ENCODE measurements around the gene FARSB.
A peak's percentile ranks its signal among the peaks of the same experiment; 100 is the strongest.

The FARSB gene

GRCh38 chr2:222663479-222663878, 7.6 kb upstream of the FARSB start:
- Histone ChIP-seq H3K4me1 (ENCODE audit: low read depth, poor library complexity, severe bottlenecking) (no peaks in the 10 kb centered on the region), H4K20me1 (ENCODE audit: insufficient read depth) (no peaks in the 10 kb centered on the region), H3K36me3 (ENCODE audit: insufficient read depth) (no peaks in the 10 kb centered on the region), H2AFZ (ENCODE audit: low read depth) (no peak overlapping the region), H3K4me3 (IDR thresholded peaks at IDR 0.05; ENCODE audit: insufficient read depth, low read depth, low read length) (no peak overlapping the region), H3K9ac (no peak overlapping the region), H3K27me3 (ENCODE audit: insufficient read depth, low read depth) (no peaks in the 10 kb centered on the region), H3K79me2 (ENCODE audit: insufficient read depth, low read depth) (no peaks in the 10 kb centered on the region), H3K27ac (no peak overlapping the region), H3K4me2 (no peak overlapping the region)
- no peak for TF ChIP-seq CTCF (conservative IDR thresholded peaks at IDR 0.05; ENCODE audit: low read depth, low read length)

- Histone ChIP-seq H3K27me3 (ENCODE audit: insufficient read depth, low read depth) (no peaks in the 10 kb centered on the region), H3K4me1 (ENCODE audit: low read depth, poor library complexity, severe bottlenecking) (peaks cover 35% of the 10 kb centered on the region), H3K36me3 (ENCODE audit: insufficient read depth) (no peaks in the 10 kb centered on the region), H3K9ac (peak overlapping the region; percentile 82), H3K79me2 (ENCODE audit: insufficient read depth, low read depth) (peaks cover 42% of the 10 kb centered on the region), H3K4me3 (IDR thresholded peaks at IDR 0.05; ENCODE audit: insufficient read depth, low read depth, low read length) (no peak overlapping the region), H2AFZ (ENCODE audit: low read depth) (peak overlapping the region; percentile 64), H3K27ac (peak overlapping the region; percentile 93), H4K20me1 (ENCODE audit: insufficient read depth) (no peaks in the 10 kb centered on the region), H3K4me2 (peak overlapping the region; percentile 91)
- no peak for TF ChIP-seq CTCF (conservative IDR thresholded peaks at IDR 0.05; ENCODE audit: low read depth, low read length)
Observed at GRCh38 chr2:222656526-222657446, 894 bp upstream of the FARSB start.

GRCh38 chr2:222653280-222653679, 2.6 kb downstream of the FARSB start:
- Histone ChIP-seq H4K20me1 (ENCODE audit: insufficient read depth) (peaks cover 4% of the 10 kb centered on the region), H3K4me2 (peak overlapping the region; percentile 91), H3K27ac (peak overlapping the region; percentile 93), H3K36me3 (ENCODE audit: insufficient read depth) (0 out of 2 replicates have a peak, but pooled peaks cover under 1% of the 10 kb centered on the region), H3K9ac (peak overlapping the region; percentile 82; the same call in 1 of the 2 replicates), H3K4me1 (ENCODE audit: low read depth, poor library complexity, severe bottlenecking) (peaks cover 70% of the 10 kb centered on the region), H2AFZ (ENCODE audit: low read depth) (0 out of 2 replicates have a peak overlapping the region, but pooled peaks have one; percentile 7), H3K4me3 (IDR thresholded peaks at IDR 0.05; ENCODE audit: insufficient read depth, low read depth, low read length) (no peak overlapping the region), H3K27me3 (ENCODE audit: insufficient read depth, low read depth) (no peaks in the 10 kb centered on the region), H3K79me2 (ENCODE audit: insufficient read depth, low read depth) (peaks cover 77% of the 10 kb centered on the region)
- no peak for TF ChIP-seq CTCF (conservative IDR thresholded peaks at IDR 0.05; ENCODE audit: low read depth, low read length)

GRCh38 chr2:222652491-222653255, 3.2 kb downstream of the FARSB start:
- Histone ChIP-seq H3K27ac (peak overlapping the region; percentile 93), H3K79me2 (ENCODE audit: insufficient read depth, low read depth) (peaks cover 79% of the 10 kb centered on the region), H3K4me3 (IDR thresholded peaks at IDR 0.05; ENCODE audit: insufficient read depth, low read depth, low read length) (no peak overlapping the region), H3K36me3 (ENCODE audit: insufficient read depth) (0 out of 2 replicates have a peak, but pooled peaks cover 3% of the 10 kb centered on the region), H3K4me1 (ENCODE audit: low read depth, poor library complexity, severe bottlenecking) (peaks cover 75% of the 10 kb centered on the region), H4K20me1 (ENCODE audit: insufficient read depth) (peaks cover 4% of the 10 kb centered on the region), H3K4me2 (peak overlapping the region; percentile 91), H2AFZ (ENCODE audit: low read depth) (0 out of 2 replicates have a peak overlapping the region, but pooled peaks have one; percentile 7), H3K9ac (peak overlapping the region; percentile 82; the same call in 1 of the 2 replicates), H3K27me3 (ENCODE audit: insufficient read depth, low read depth) (no peaks in the 10 kb centered on the region)
- no peak for TF ChIP-seq CTCF (conservative IDR thresholded peaks at IDR 0.05; ENCODE audit: low read depth, low read length)

Measured in KMS-11 (cell line).